K562 (cell line): ENCODE measurements around the gene MAP2K3. TPM values are rescaled to one million over a fixed set of nuclear protein-coding genes. Genes with fewer than 3 reads are reported as not detected.

Experiments used
- BDP1 ChIP-seq: IDR thresholded peaks from 3 replicates; pipeline ENCODE4 v1.6.1; 2011; ENCODE audit not compliant: insufficient read length, insufficient read depth
- C11orf30 ChIP-seq: fragments of 450-650 bp; IDR thresholded peaks from 2 replicates; pipeline ENCODE4 v1.6.1; 2016; ENCODE audit warnings: low read depth, mild to moderate bottlenecking
- CHD4 ChIP-seq: fragments of 200-600 bp; sonication (generic); IDR thresholded peaks from 3 replicates; pipeline ENCODE4 v1.6.1; 2012; ENCODE audit warnings: low read depth, mild to moderate bottlenecking, mixed read lengths, low read length, inconsistent platforms; ENCODE audit not compliant: insufficient read depth, insufficient replicate concordance, poor library complexity, severe bottlenecking
- CSDE1 ChIP-seq, 2 experiments: fragments of 450-650 bp; IDR thresholded peaks; 2 replicates each; pipeline ENCODE4 v1.6.1; 2016; ENCODE audit warnings: mild to moderate bottlenecking in 1 of 2
- FIP1L1 ChIP-seq: fragments of 200-400 bp; formaldehyde crosslinking; IDR thresholded peaks from 2 replicates; pipeline ENCODE4 v1.6.1; 2018; ENCODE audit warnings: mild to moderate bottlenecking, low read depth, low read length; ENCODE audit not compliant: poor library complexity, severe bottlenecking
- FOXK2 ChIP-seq, 2 experiments: fragments of 450-650 bp; IDR thresholded peaks in 1 of 2; conservative IDR thresholded peaks in 1 of 2; 2 replicates each; pipeline ENCODE4 v1.6.1; 2016; ENCODE audit warnings: low read depth in 2 of 2, mild to moderate bottlenecking in 1 of 2
- FOXP1 ChIP-seq: sonication (generic); formaldehyde crosslinking; IDR thresholded peaks from 2 replicates; pipeline ENCODE4 v1.8.0; 2022; ENCODE audit warnings: mild to moderate bottlenecking, missing genetic modification reagents
- MECOM ChIP-seq: fragments of 250-450 bp; sonication (Bioruptor Pico); IDR thresholded peaks from 2 replicates; pipeline ENCODE4 v1.8.0; 2022; ENCODE audit warnings: inconsistent platforms
- MED1 ChIP-seq: sonication (generic); formaldehyde crosslinking; IDR thresholded peaks from 2 replicates; pipeline ENCODE4 v1.8.1; 2023; ENCODE audit warnings: missing genetic modification reagents, borderline replicate concordance
- MLLT1 ChIP-seq, 2 experiments: fragments of 450-650 bp; IDR thresholded peaks; 2 replicates each; pipeline ENCODE4 v1.6.1; 2016
- NELFE ChIP-seq: IDR thresholded peaks from 2 replicates; pipeline ENCODE4 v1.6.1; 2011; ENCODE audit warnings: mild to moderate bottlenecking; ENCODE audit not compliant: insufficient read depth, insufficient read length
- PTRF ChIP-seq: fragments of 450-650 bp; IDR thresholded peaks from 2 replicates; pipeline ENCODE4 v1.6.1; 2016; ENCODE audit warnings: mild to moderate bottlenecking, missing genetic modification characterization, missing compliant biosample characterization
- RB1 ChIP-seq: fragments of 450-650 bp; IDR thresholded peaks from 2 replicates; pipeline ENCODE4 v1.6.1; 2017; ENCODE audit warnings: low read depth, mild to moderate bottlenecking
- SAFB2 ChIP-seq: fragments of 200-400 bp; formaldehyde crosslinking; IDR thresholded peaks from 2 replicates; pipeline ENCODE4 v1.6.1; 2018; ENCODE audit warnings: borderline replicate concordance, low read length, low read depth, moderate library complexity; ENCODE audit not compliant: severe bottlenecking
- SMARCB1 ChIP-seq: IDR thresholded peaks from 2 replicates; pipeline ENCODE4 v1.6.1; 2011; ENCODE audit warnings: improper control_type of control experiment, low read depth; ENCODE audit not compliant: insufficient read length
- TARDBP ChIP-seq: fragments of 450-650 bp; IDR thresholded peaks from 2 replicates; pipeline ENCODE4 v1.6.1; 2016
- YY1 ChIP-seq, 3 experiments: IDR thresholded peaks; 2 replicates each; pipeline ENCODE4 v1.6.1; 2011; ENCODE audit warnings: low read length in 2 of 3, mild to moderate bottlenecking in 2 of 3, moderate library complexity in 2 of 3, borderline replicate concordance in 1 of 3, control low read depth in 1 of 3, low read depth in 1 of 3; ENCODE audit not compliant: insufficient read depth in 3 of 3, insufficient replicate concordance in 2 of 3, control insufficient read depth in 1 of 3, insufficient read length in 1 of 3; ENCODE audit errors: extremely low read depth in 1 of 3
- ZBTB1 ChIP-seq: sonication (generic); formaldehyde crosslinking; IDR thresholded peaks from 2 replicates; pipeline ENCODE4 v1.8.1; 2023; ENCODE audit warnings: missing genetic modification reagents, low read depth, mild to moderate bottlenecking, borderline replicate concordance
- ZBTB34 ChIP-seq: fragments of 250-450 bp; sonication (Bioruptor Pico); IDR thresholded peaks from 2 replicates; pipeline ENCODE4 v1.8.0; 2021; ENCODE audit warnings: mild to moderate bottlenecking, moderate library complexity
- ZBTB43 ChIP-seq: sonication (generic); formaldehyde crosslinking; IDR thresholded peaks from 2 replicates; pipeline ENCODE4 v1.8.0; 2023; ENCODE audit warnings: mild to moderate bottlenecking, missing genetic modification reagents
- ZKSCAN3 ChIP-seq: fragments of 250-450 bp; sonication (Bioruptor Pico); IDR thresholded peaks from 2 replicates; pipeline ENCODE4 v1.4.0; 2020
- ZNF561 ChIP-seq: fragments of 450-650 bp; formaldehyde crosslinking; conservative IDR thresholded peaks from 2 replicates; pipeline ENCODE4 v1.4.0; 2020; ENCODE audit warnings: mild to moderate bottlenecking, moderate library complexity
- ZNF696 ChIP-seq: fragments of 250-450 bp; sonication (Bioruptor Pico); conservative IDR thresholded peaks from 2 replicates; pipeline ENCODE4 v1.4.0; 2020; ENCODE audit warnings: mild to moderate bottlenecking, moderate library complexity
- ZNF785 ChIP-seq: fragments of 250-450 bp; sonication (Bioruptor Pico); IDR thresholded peaks from 2 replicates; pipeline ENCODE4 v1.4.0; 2020; ENCODE audit warnings: mild to moderate bottlenecking
- polyA plus RNA-seq, 8 experiments: library from polyadenylated mRNA; depleted of rRNA in 4 of 8; stranded (reverse) in 5 of 8; unstranded in 3 of 8; fragments of >200 nt; fragmentation: Nextera tagmentation in 2 of 8; fragmentation: Illumina TruSeq in 1 of 8; extraction: Ambion mirVana in 2 of 8; extraction: Trizol in 1 of 8; gene quantifications; 2 replicates each; pipeline versions ENCODE4 v1.2.1 to v1.2.3, GENCODE V29; 2011 to 2014; ENCODE audit warnings: inconsistent platforms in 1 of 8, missing spikeins in 1 of 8
- total RNA-seq, 7 experiments: library from RNA; depleted of rRNA in 6 of 7; stranded (reverse); fragments of >200 nt in 6 of 7; fragmentation: Illumina TruSeq in 2 of 7; extraction: Trizol in 2 of 7; gene quantifications; 2 replicates each; pipeline versions ENCODE4 v1.2.1 to v1.2.3, GENCODE V29; 2011 to 2021; ENCODE audit warnings: low replicate concordance in 1 of 7

Gene MAP2K3
- total and polyA plus RNA-seq, 9 of the 15 experiments (the other 6 are each of a cell fraction or from before 2014, with no cell fraction given): 0.18 to 14.8 (median 3.5) TPM

- TF ChIP-seq ZBTB43 (CRISPR knock-in tag): no peak
- 0 out of 2 replicates have a peak, but pooled peaks have one; percentile 50 for TF ChIP-seq RB1
- no peak for TF ChIP-seq ZNF561 (CRISPR knock-in tag)
- no peak for TF ChIP-seq SMARCB1
- no peak for TF ChIP-seq FOXP1 (CRISPR knock-in tag)
- peak; percentile 36; the same call in 1 of the 2 replicates for TF ChIP-seq C11orf30
- TF ChIP-seq FOXK2 (conservative IDR thresholded peaks at IDR 0.05 in 1 of 2, IDR thresholded peaks at IDR 0.05 in 1 of 2; ENCODE audit: low read depth in 2 of 2): peak in 1 of 2 experiments; percentile 72; a peak in 2 of 4 replicates
- TF ChIP-seq ZKSCAN3 (CRISPR knock-in tag): no peak
- no peak for TF ChIP-seq MECOM (CRISPR knock-in tag)
- TF ChIP-seq MED1 (CRISPR knock-in tag): no peak
- peak in 1 of 3 experiments; percentile 21 for TF ChIP-seq YY1 (IDR thresholded peaks at IDR 0.05; ENCODE audit: borderline replicate concordance in 1 of 3, control insufficient read depth in 1 of 3, extremely low read depth in 1 of 3, insufficient read depth in 3 of 3, insufficient read length in 1 of 3, insufficient replicate concordance in 2 of 3, low read depth in 1 of 3, low read length in 2 of 3)
- TF ChIP-seq PTRF (tag): no peak
- no peak for TF ChIP-seq BDP1
- no peak for TF ChIP-seq NELFE
- TF ChIP-seq CSDE1 (IDR thresholded peaks at IDR 0.05): no peak
- peak; percentile 56; the same call in 1 of the 2 replicates for TF ChIP-seq ZBTB1 (CRISPR knock-in tag)
- no peak for TF ChIP-seq TARDBP
- no peak for TF ChIP-seq ZNF785 (CRISPR knock-in tag)
- TF ChIP-seq ZBTB34 (CRISPR knock-in tag): no peak
- TF ChIP-seq ZNF696 (CRISPR knock-in tag): no peak
- no peak for TF ChIP-seq SAFB2
- no peak for TF ChIP-seq MLLT1 (IDR thresholded peaks at IDR 0.05)
- no peak for TF ChIP-seq CHD4
- TF ChIP-seq FIP1L1: no peak
These were observed at the start of gene MAP2K3 (continued) for GRCh38 chr17:21284319-21285163.
